HEK293 (cell line): ENCODE data around the gene ARHGAP15.
"Not testable (repeated sequence)": the region's sequence is repeated elsewhere in the genome, so short reads cannot be mapped to it uniquely, and the experiment has no call there.

Experiments used
- CTCF ChIA-PET: fragments of 350-600 bp; formaldehyde crosslinking; extraction: SDS; loops from one replicate; lab custom pipeline; 2021; ENCODE audit warnings: antibody characterized with exemption; lab: Yijun Ruan, JAX
- POLR2A ChIA-PET: fragments of 300-600 bp; formaldehyde crosslinking; extraction: SDS; loops from one replicate; lab custom pipeline; 2020; ENCODE audit warnings: antibody characterized with exemption, inconsistent platforms; lab: Yijun Ruan, JAX
- H3K27ac ChIP-seq: fragments of 200-500 bp; sonication (Bioruptor generic); 2 replicates; pipeline ENCODE4 v1.5.1; 2014; ENCODE audit warnings: low read depth, low read length, control low read depth, inconsistent platforms; ENCODE audit errors: extremely low read depth
- H3K36me3 ChIP-seq, 2 experiments: fragments of 200-500 bp in 1 of 2; sonication (Bioruptor generic) in 1 of 2; 1 replicate in 1 of 2; 2 replicates in 1 of 2; pipeline ENCODE4 v1.5.1; 2014 to 2017; ENCODE audit warnings: inconsistent platforms in 2 of 2, low read length in 2 of 2; ENCODE audit not compliant: control insufficient read depth in 2 of 2, insufficient read depth in 1 of 2
- H3K4me1 ChIP-seq: fragments of 200-500 bp; sonication (Bioruptor generic); 2 replicates; pipeline ENCODE4 v1.5.1; 2014; ENCODE audit warnings: mild to moderate bottlenecking, low read length, inconsistent platforms; ENCODE audit not compliant: control insufficient read depth, insufficient read depth
- H3K4me3 ChIP-seq: 2 replicates; pipeline ENCODE4 v1.5.1; 2011; ENCODE audit warnings: low read depth, mild to moderate bottlenecking, control low read depth, low read length, moderate library complexity
- H3K9me3 ChIP-seq: fragments of 200-500 bp; sonication (Bioruptor generic); 2 replicates; pipeline ENCODE4 v1.5.1; 2014; ENCODE audit warnings: low read depth, low read length, inconsistent platforms; ENCODE audit not compliant: control insufficient read depth, insufficient read depth
- FEZF1 ChIP-seq: fragments of 450-650 bp; formaldehyde crosslinking; IDR thresholded peaks from 2 replicates; pipeline ENCODE4 v1.5.1; 2016; ENCODE audit warnings: missing biosample characterization, missing genetic modification characterization
- GLI4 ChIP-seq: fragments of 450-650 bp; formaldehyde crosslinking; IDR thresholded peaks from 2 replicates; pipeline ENCODE4 v1.5.1; 2016; ENCODE audit warnings: missing biosample characterization, missing genetic modification characterization
- IKZF3 ChIP-seq: fragments of 450-650 bp; IDR thresholded peaks from 2 replicates; pipeline ENCODE4 v1.5.0; 2018; ENCODE audit warnings: missing biosample characterization, mild to moderate bottlenecking, missing genetic modification characterization, moderate library complexity
- MEIS1 ChIP-seq: sonication (generic); formaldehyde crosslinking; IDR thresholded peaks from 2 replicates; pipeline ENCODE4 v1.8.1; 2022; ENCODE audit warnings: missing genetic modification reagents, mild to moderate bottlenecking, borderline replicate concordance
- OVOL3 ChIP-seq: fragments of 450-650 bp; formaldehyde crosslinking; IDR thresholded peaks from 2 replicates; pipeline ENCODE4 v1.5.1; 2016; ENCODE audit warnings: missing biosample characterization, missing genetic modification characterization
- TCF7L2 ChIP-seq: IDR thresholded peaks from 2 replicates; pipeline ENCODE4 v1.6.1; 2011; ENCODE audit warnings: low read depth, mild to moderate bottlenecking, inconsistent platforms, low read length, moderate library complexity, borderline replicate concordance
- YY1 ChIP-seq: fragments of 450-650 bp; formaldehyde crosslinking; IDR thresholded peaks from 2 replicates; pipeline ENCODE4 v1.5.1; 2018; ENCODE audit warnings: missing biosample characterization, missing genetic modification characterization
- ZBTB7A ChIP-seq: fragments of 450-650 bp; formaldehyde crosslinking; IDR thresholded peaks from 2 replicates; pipeline ENCODE4 v1.5.1; 2016; ENCODE audit warnings: low read depth, missing biosample characterization, missing genetic modification characterization
- ZFHX2 ChIP-seq: fragments of 450-650 bp; formaldehyde crosslinking; conservative IDR thresholded peaks from 2 replicates; pipeline ENCODE4 v1.5.1; 2016; ENCODE audit warnings: missing biosample characterization, missing genetic modification characterization
- ZFP69B ChIP-seq: fragments of 450-650 bp; formaldehyde crosslinking; IDR thresholded peaks from 2 replicates; pipeline ENCODE4 v1.5.1; 2016; ENCODE audit warnings: missing biosample characterization, missing genetic modification characterization
- ZNF146 ChIP-seq: fragments of 450-650 bp; formaldehyde crosslinking; IDR thresholded peaks from 2 replicates; pipeline ENCODE4 v1.5.1; 2016; ENCODE audit warnings: missing biosample characterization, missing genetic modification characterization
- ZNF175 ChIP-seq: fragments of 450-650 bp; formaldehyde crosslinking; IDR thresholded peaks from 2 replicates; pipeline ENCODE4 v1.5.1; 2016; ENCODE audit warnings: missing biosample characterization, missing genetic modification characterization
- ZNF202 ChIP-seq: fragments of 450-650 bp; formaldehyde crosslinking; IDR thresholded peaks from 2 replicates; pipeline ENCODE4 v1.5.1; 2016; ENCODE audit warnings: missing biosample characterization, missing genetic modification characterization, borderline replicate concordance
- ZNF211 ChIP-seq: fragments of 450-650 bp; formaldehyde crosslinking; IDR thresholded peaks from 2 replicates; pipeline ENCODE4 v1.5.1; 2016; ENCODE audit warnings: low read depth, missing biosample characterization, missing genetic modification characterization
- ZNF248 ChIP-seq: fragments of 450-650 bp; formaldehyde crosslinking; IDR thresholded peaks from 2 replicates; pipeline ENCODE4 v1.5.1; 2017; ENCODE audit warnings: missing biosample characterization, missing genetic modification characterization
- ZNF292 ChIP-seq: fragments of 450-650 bp; formaldehyde crosslinking; IDR thresholded peaks from 2 replicates; pipeline ENCODE4 v1.5.1; 2016; ENCODE audit warnings: low read depth, missing biosample characterization, missing genetic modification characterization, borderline replicate concordance
- ZNF391 ChIP-seq: fragments of 450-650 bp; formaldehyde crosslinking; IDR thresholded peaks from 2 replicates; pipeline ENCODE4 v1.5.1; 2016; ENCODE audit warnings: low read depth, missing biosample characterization, missing genetic modification characterization, borderline replicate concordance
- ZNF561 ChIP-seq: fragments of 450-650 bp; IDR thresholded peaks from 2 replicates; pipeline ENCODE4 v1.5.1; 2018; ENCODE audit warnings: missing biosample characterization, missing genetic modification characterization, borderline replicate concordance
- TF ChIP-seq, protein P1 (sequence below): fragments of 450-650 bp; formaldehyde crosslinking; IDR thresholded peaks from 2 replicates; pipeline ENCODE4 v1.5.1; 2016; ENCODE audit warnings: missing biosample characterization, missing genetic modification characterization
- TF ChIP-seq, protein P2 (sequence below): fragments of 450-650 bp; formaldehyde crosslinking; IDR thresholded peaks from 2 replicates; pipeline ENCODE4 v1.5.1; 2016; ENCODE audit warnings: missing biosample characterization, missing genetic modification characterization, borderline replicate concordance

The ARHGAP15 gene

DNA sequence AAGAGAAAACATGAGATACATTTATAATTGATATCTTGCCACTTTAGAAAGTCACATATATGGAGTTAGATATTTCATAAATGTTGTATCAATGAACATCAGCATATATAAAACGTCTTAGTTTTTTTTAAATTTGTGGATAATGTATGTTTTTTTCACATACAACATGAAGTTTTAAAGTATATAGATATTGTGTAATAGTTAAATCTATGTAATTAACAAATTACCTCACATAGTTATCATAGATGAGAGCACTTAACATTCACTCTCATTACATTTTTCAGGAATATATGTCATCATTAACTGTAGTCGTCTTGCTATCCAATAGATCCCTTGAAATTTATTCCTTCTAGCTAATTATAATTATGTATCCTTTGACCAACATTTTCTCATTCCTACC is 406.6 kb downstream of the ARHGAP15 start:
- no peak for TF ChIP-seq ZNF146
- TF ChIP-seq, protein P1, sequence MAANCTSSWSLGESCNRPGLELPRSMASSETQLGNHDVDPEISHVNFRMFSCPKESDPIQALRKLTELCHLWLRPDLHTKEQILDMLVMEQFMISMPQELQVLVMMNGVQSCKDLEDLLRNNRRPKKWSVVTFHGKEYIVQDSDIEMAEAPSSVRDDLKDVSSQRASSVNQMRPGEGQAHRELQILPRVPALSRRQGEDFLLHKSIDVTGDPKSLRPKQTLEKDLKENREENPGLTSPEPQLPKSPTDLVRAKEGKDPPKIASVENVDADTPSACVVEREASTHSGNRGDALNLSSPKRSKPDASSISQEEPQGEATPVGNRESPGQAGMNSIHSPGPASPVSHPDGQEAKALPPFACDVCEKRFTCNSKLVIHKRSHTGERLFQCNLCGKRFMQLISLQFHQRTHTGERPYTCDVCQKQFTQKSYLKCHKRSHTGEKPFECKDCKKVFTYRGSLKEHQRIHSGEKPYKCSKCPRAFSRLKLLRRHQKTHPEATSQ (tag by site-specific recombination): no peak
- TF ChIP-seq ZNF391 (tag by site-specific recombination): no peak
- TF ChIP-seq ZNF175 (tag by site-specific recombination): no peak
- no peak for TF ChIP-seq TCF7L2
- TF ChIP-seq FEZF1 (tag by site-specific recombination): no peak
- no peak for TF ChIP-seq OVOL3 (tag by site-specific recombination)
- TF ChIP-seq YY1: no peak
- no peak for TF ChIP-seq ZFHX2 (tag by site-specific recombination)
- TF ChIP-seq ZNF561 (tag by site-specific recombination): no peak
- no peak for TF ChIP-seq ZNF202 (tag by site-specific recombination)
- no peak for TF ChIP-seq ZNF248 (tag by site-specific recombination)
- TF ChIP-seq ZFP69B: no peak
- TF ChIP-seq, protein P2, sequence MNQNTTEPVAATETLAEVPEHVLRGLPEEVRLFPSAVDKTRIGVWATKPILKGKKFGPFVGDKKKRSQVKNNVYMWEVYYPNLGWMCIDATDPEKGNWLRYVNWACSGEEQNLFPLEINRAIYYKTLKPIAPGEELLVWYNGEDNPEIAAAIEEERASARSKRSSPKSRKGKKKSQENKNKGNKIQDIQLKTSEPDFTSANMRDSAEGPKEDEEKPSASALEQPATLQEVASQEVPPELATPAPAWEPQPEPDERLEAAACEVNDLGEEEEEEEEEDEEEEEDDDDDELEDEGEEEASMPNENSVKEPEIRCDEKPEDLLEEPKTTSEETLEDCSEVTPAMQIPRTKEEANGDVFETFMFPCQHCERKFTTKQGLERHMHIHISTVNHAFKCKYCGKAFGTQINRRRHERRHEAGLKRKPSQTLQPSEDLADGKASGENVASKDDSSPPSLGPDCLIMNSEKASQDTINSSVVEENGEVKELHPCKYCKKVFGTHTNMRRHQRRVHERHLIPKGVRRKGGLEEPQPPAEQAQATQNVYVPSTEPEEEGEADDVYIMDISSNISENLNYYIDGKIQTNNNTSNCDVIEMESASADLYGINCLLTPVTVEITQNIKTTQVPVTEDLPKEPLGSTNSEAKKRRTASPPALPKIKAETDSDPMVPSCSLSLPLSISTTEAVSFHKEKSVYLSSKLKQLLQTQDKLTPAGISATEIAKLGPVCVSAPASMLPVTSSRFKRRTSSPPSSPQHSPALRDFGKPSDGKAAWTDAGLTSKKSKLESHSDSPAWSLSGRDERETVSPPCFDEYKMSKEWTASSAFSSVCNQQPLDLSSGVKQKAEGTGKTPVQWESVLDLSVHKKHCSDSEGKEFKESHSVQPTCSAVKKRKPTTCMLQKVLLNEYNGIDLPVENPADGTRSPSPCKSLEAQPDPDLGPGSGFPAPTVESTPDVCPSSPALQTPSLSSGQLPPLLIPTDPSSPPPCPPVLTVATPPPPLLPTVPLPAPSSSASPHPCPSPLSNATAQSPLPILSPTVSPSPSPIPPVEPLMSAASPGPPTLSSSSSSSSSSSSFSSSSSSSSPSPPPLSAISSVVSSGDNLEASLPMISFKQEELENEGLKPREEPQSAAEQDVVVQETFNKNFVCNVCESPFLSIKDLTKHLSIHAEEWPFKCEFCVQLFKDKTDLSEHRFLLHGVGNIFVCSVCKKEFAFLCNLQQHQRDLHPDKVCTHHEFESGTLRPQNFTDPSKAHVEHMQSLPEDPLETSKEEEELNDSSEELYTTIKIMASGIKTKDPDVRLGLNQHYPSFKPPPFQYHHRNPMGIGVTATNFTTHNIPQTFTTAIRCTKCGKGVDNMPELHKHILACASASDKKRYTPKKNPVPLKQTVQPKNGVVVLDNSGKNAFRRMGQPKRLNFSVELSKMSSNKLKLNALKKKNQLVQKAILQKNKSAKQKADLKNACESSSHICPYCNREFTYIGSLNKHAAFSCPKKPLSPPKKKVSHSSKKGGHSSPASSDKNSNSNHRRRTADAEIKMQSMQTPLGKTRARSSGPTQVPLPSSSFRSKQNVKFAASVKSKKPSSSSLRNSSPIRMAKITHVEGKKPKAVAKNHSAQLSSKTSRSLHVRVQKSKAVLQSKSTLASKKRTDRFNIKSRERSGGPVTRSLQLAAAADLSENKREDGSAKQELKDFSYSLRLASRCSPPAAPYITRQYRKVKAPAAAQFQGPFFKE (tag by site-specific recombination): no peak
- TF ChIP-seq MEIS1 (CRISPR knock-in tag): no peak
- TF ChIP-seq IKZF3 (tag by site-specific recombination): no peak
- TF ChIP-seq GLI4 (tag by site-specific recombination): no peak
- TF ChIP-seq ZNF211 (tag by site-specific recombination): no peak
- no peak for TF ChIP-seq ZBTB7A (tag by site-specific recombination)
- no peak for TF ChIP-seq ZNF292
- H3K27ac ChIP-seq: no peak overlapping the region
- ChIA-PET CTCF (no interaction called here), POLR2A (no interaction called here)
- no peaks in the 10 kb centered on the region for H3K4me1 ChIP-seq
- H3K4me3 ChIP-seq: no peak overlapping the region
- H3K9me3 ChIP-seq: no peaks in the 10 kb centered on the region
- no peaks in the 10 kb centered on the region for H3K36me3 ChIP-seq

DNA sequence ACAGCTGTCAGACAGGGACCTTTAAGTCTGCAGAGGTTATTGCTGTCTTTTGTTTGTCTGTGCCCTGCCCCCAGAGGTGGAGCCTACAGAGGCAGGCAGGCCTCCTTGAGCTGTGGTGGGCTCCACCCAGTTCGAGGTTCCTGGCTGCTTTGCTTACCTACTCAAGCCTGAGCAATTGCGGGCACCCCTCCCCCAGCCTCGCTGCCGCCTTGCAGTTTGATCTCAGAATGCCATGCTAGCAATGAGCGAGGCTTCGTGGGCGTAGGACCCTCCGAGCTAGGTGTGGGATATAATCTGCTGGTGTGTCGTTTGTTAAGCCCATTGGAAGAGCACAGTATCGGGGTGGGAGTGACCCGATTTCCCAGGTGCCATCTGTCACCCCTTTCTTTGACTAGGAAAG is 412.7 kb downstream of the ARHGAP15 start:
- POLR2A ChIA-PET, CTCF ChIA-PET, H3K36me3 ChIP-seq: not testable (repeated sequence)

More for the DNA sequence above, 412.7 kb downstream of the ARHGAP15 start:
- H3K9me3 ChIP-seq, H3K4me1 ChIP-seq, H3K27ac ChIP-seq, H3K4me3 ChIP-seq: not testable (repeated sequence)
